SU-DHL-6 (cell line): Measurements from ENCODE around the gene CDK14.

Source experiments
- EZH2phosphoT487 ChIP-seq: fragments of 200-600 bp; sonication (generic), shearing (Covaris generic); conservative IDR thresholded peaks from 2 replicates; pipeline ENCODE4 v1.6.1; 2018; ENCODE audit warnings: mild to moderate bottlenecking, antibody characterized with exemption, low read length, moderate library complexity, mixed read lengths
- TF ChIP-seq, protein P1 (sequence below): fragments of 200-600 bp; sonication (generic); IDR thresholded peaks from one replicate; pipeline ENCODE4 v1.5.1; 2017; ENCODE audit warnings: antibody characterized with exemption, mild to moderate bottlenecking, low read length, moderate library complexity; ENCODE audit not compliant: insufficient read depth, poor library complexity, severe bottlenecking

DNA sequence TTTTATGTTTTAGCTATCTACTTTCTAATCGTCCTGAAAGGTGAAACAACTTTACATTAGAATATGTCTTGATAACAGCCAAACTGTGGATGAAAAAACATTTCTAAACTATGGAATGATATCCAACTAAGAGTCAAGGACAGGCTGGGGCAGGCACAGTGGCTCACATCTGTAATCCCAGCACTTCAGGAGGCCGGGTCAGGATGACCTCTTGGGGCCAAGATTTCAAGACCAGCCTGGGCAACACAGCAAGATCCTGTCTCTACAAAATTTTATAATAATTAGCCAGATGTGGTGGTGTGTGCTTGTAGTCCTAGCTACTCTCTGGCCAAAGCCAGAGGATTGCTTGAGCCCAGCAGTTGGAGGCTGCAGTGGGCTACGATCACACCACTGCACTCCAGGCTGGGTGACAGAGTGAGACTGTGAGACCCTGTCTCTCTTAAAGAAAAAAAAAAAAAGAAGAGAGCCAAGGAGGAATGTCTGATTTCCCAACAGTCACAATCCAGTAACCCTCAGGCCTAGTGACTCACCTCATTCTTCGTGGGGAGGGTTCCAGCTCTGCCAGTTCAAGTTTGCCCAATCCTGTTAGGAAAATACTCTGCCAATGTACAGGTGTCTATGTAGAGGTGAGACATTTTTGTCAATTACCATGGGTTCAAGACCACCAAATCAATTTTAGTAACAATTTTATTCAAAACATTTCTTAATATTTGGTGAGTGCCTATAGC lies 653.5 kb downstream of the CDK14 start:
- TF ChIP-seq, protein P1, sequence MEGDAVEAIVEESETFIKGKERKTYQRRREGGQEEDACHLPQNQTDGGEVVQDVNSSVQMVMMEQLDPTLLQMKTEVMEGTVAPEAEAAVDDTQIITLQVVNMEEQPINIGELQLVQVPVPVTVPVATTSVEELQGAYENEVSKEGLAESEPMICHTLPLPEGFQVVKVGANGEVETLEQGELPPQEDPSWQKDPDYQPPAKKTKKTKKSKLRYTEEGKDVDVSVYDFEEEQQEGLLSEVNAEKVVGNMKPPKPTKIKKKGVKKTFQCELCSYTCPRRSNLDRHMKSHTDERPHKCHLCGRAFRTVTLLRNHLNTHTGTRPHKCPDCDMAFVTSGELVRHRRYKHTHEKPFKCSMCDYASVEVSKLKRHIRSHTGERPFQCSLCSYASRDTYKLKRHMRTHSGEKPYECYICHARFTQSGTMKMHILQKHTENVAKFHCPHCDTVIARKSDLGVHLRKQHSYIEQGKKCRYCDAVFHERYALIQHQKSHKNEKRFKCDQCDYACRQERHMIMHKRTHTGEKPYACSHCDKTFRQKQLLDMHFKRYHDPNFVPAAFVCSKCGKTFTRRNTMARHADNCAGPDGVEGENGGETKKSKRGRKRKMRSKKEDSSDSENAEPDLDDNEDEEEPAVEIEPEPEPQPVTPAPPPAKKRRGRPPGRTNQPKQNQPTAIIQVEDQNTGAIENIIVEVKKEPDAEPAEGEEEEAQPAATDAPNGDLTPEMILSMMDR, result no peak
- TF ChIP-seq EZH2phosphoT487, result no peak
